Right lobe of liver (tissue), 4 donors: ENCODE results near the gene CAGE1.

ENCODE experiments used
- CTCF ChIP-seq, 4 donors: fragments of 200-600 bp in 3 of 4; fragments of 450-650 bp in 1 of 4; IDR thresholded peaks; one replicate each; pipeline versions ENCODE4 v1.5.1 to v1.8.0; 2016 to 2022; ENCODE audit warnings: antibody characterized with exemption in 4 of 4, mild to moderate bottlenecking in 2 of 4
- POLR2A ChIP-seq: fragments of 450-650 bp; IDR thresholded peaks from one replicate; pipeline ENCODE4 v1.6.1; 2017; ENCODE audit warnings: antibody characterized with exemption, mild to moderate bottlenecking
- donor health status: DM: no; HTN: no; CAD: no.
- donor health status: DM: no; HTN: no; CAD: no.
- donor health status: DM: no; HTN: yes; CAD: no.

- TF ChIP-seq POLR2A (no peak), CTCF (IDR thresholded peaks at IDR 0.05) (no peak)
These were observed 75.9 kb downstream of the CAGE1 start for GRCh38 chr6:7313505-7314165.
